HG03135 (cell line): ENCODE measurements around the gene SLC18A3.

Experiments
- ATAC-seq: cut with Tn5 transposase; IDR thresholded peaks from one replicate; pipeline ENCODE4 v1.9.1; 2021; ENCODE audit warnings: mild to moderate bottlenecking, moderate library complexity; ENCODE audit not compliant: unreplicated experiment

SLC18A3 gene

GRCh38 chr10:49649936-49650723, 40.0 kb downstream of the SLC18A3 start:
- no peak for ATAC-seq

GRCh38 chr10:49650724-49651034, 40.6 kb downstream of the SLC18A3 start:
- no peak for ATAC-seq

GRCh38 chr10:49651039-49651835, 41.1 kb downstream of the SLC18A3 start:
- no peak for ATAC-seq

GRCh38 chr10:49651917-49652316, 41.8 kb downstream of the SLC18A3 start:
- no peak for ATAC-seq

- ATAC-seq = no peak
Measured at GRCh38 chr10:49652421-49653272, 42.5 kb downstream of the SLC18A3 start.

GRCh38 chr10:49653273-49653929, 43.3 kb downstream of the SLC18A3 start:
- ATAC-seq = no peak

- ATAC-seq = no peak
Measured at GRCh38 chr10:49654036-49654693, 44.1 kb downstream of the SLC18A3 start.

GRCh38 chr10:49655099-49655498, 45.0 kb downstream of the SLC18A3 start:
- ATAC-seq = no peak

- ATAC-seq = no peak
Measured at GRCh38 chr10:49656845-49657493, 46.9 kb downstream of the SLC18A3 start.

- no peak for ATAC-seq
Measured at GRCh38 chr10:49657606-49658005, 47.5 kb downstream of the SLC18A3 start.

GRCh38 chr10:49661140-49661856, 51.2 kb downstream of the SLC18A3 start:
- ATAC-seq = no peak
